GM18951 (cell line): ENCODE data around the gene MINAR2.

ENCODE experiments used
- POLR2A ChIP-seq: IDR thresholded peaks from 4 replicates; pipeline ENCODE4 v1.6.1; 2011; ENCODE audit warnings: mild to moderate bottlenecking; ENCODE audit not compliant: insufficient read length, insufficient read depth; ENCODE audit errors: extremely low read depth
- in situ Hi-C: fragments of 300-500 bp; cut with MboI; formaldehyde crosslinking; loops from one replicate; pipeline ENCODE4 v1.12.0; 2022; ENCODE audit warnings: low sequenced_read_pairs, mixed read lengths, inconsistent platforms; ENCODE audit not compliant: unreplicated experiment

The MINAR2 gene

DNA sequence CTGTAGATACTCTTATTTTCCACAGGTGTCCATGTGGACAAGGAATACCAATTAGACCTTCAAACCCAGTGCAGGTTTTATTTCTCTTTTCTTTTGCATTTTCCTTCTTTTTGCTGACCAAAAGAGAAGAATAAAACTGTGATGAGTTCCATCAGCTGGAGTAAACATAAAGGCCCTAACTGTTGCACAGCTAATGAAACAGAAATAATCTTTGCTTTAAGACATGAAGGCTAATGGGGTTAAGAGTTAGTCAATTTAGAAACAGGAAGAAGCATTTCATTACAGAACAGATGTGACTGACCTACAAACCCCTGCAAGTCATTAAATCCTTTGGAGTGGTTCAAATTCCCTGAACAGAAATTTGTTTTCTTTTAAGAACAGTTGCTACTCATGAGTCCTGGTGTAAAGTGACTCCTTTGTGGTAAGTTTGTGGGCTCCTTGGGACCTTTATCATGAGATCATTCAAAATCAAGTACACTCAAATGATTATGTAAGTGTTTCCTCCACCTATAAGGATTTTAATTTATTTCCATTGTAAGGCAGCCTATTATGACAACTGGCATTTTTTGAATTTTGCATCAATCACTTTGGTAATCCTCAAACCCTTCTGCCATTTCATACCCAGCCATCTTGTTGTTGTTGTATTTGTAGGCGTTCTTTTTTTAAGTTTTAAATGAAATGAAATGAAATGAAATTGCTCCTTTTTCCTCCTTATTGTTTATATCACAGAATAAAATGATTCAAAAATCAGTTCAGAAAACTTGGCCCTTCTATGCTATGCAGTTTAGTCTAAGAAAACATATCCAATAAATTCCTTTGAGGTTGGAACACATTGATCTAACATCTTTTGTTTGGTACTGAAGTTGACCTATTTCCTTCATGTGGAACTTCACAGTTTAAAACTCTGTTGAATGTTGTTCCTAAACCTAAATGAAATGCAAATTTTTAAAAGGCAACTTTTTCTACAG, 1.3 kb downstream of the MINAR2 start:
- in situ Hi-C loops, result no loop called here
- no peak for TF ChIP-seq POLR2A

DNA sequence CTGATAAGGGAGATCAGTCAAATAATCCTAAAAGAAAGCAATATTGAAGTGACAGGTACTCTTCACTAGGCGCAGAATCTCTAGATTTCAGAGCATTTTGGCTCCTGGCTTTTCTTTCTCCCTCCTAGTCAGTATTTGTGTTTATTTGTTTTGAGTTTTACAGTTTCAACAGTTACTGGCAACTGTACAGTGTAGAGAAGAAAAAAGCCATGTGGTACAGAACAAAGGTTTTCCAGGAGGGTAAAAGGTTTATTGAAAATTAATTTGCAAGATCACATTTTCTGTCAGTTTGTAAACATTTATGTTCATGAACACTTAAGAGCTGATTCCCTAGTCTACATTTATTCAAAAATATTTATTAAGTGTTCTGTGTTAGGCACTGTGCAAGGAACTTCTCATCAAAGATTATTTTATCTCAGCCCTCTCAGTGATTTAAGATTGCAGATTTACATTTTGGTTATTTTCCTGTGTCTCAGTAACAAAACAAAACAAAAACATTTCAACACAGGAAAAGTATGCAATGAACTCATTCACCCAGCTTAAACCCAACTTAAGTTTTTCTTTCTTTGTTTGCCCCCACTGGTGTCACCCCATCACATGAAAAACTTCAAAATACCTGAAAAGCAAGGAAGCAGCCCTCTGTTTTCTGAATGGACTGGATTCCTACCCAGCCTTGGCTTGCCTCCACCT, 12.9 kb downstream of the MINAR2 start:
- TF ChIP-seq POLR2A, result no peak
- in situ Hi-C loops, result loop anchor here (25.0 kb wide), 1 partner anchor 848 kb away; no protein-coding TSS in a partner anchor

DNA sequence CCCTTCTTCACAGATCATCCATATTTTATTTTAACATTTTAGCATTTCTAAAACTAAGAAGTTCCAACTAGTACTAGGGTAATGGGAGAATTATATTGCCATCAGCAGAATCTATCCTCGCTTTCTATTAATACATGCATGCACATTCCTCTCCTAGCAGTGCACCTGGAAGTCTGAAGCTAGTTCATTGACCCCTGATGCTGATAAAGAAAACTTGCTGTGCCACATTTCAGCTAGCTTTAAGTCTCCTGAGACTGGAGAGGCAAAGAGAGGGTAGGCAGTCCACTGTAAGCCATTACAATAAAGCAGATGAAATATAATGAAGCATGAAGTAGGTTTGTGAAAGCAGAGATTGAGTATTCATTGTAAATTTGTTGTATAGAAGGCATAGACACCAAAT, 15.8 kb downstream of the MINAR2 start:
- in situ Hi-C loops, result loop anchor here (25.0 kb wide), 1 partner anchor 851 kb away; no protein-coding TSS in a partner anchor

DNA sequence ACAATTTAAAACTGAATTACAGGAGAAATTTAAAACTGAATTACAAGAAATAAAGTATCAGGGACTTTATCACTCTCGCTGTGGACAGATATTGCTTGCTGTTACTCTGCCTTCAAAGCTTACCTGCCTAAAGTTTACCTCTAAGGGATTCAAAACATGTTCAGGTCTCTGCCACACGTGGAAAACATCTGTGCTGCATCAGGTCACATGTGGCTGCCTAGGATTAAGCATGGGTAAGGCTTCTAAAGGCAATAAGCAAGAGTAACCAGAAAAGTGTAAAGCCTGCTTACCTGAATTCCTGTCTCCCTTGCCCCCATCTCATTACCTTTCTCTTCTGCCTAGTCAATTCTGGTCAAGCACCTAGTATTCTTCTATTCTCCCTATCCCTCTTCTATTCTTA, 18.9 kb downstream of the MINAR2 start:
- in situ Hi-C loops, result loop anchor here (25.0 kb wide), 1 partner anchor 854 kb away; no protein-coding TSS in a partner anchor
- TF ChIP-seq POLR2A, result no peak

More for the DNA sequence above, 15.8 kb downstream of the MINAR2 start:
- TF ChIP-seq POLR2A, result no peak

DNA sequence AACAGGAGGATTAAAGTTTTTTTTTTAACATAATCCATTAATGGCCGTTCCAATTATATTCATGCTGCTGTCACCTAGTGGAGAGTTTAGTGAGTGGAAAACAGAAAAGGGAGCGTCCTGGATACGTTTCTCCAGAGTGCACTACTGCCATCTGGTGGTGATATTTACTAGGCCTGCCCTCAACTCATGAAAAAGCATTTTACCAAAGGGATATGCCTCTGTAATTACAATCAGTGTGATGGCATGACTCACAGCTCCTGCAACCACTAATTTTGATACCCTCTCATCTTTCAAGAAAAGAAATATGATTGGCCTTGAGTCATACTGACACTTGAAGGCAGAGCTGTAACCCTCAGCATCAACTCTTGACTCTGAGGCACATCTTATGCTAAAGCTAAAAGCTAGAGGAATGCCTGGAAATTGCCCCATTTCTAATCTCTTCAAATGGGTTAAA, 20.1 kb downstream of the MINAR2 start:
- in situ Hi-C loops, result loop anchor here (25.0 kb wide), 1 partner anchor 856 kb away; no protein-coding TSS in a partner anchor
- TF ChIP-seq POLR2A, result no peak

DNA sequence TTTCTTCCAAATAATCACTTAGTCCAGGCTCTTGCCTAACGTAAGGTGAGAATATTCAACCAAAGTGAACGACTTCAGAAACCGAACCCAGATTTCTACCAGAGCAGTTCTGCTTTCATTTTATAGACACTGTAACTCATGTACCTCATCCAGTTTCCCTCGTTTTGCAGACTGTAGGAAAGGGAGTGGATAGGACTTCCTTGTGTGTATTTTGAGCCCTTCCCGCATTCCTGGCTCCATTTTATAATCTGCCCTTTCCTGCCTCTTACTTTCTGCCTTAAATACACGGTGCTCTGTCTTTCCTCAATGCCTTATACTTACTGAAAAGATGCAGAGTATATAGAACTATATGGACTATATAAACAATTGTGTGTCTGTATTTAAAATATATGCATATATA, 20.8 kb downstream of the MINAR2 start:
- TF ChIP-seq POLR2A, result no peak
- in situ Hi-C loops, result loop anchor here (25.0 kb wide), 1 partner anchor 856 kb away; no protein-coding TSS in a partner anchor

DNA sequence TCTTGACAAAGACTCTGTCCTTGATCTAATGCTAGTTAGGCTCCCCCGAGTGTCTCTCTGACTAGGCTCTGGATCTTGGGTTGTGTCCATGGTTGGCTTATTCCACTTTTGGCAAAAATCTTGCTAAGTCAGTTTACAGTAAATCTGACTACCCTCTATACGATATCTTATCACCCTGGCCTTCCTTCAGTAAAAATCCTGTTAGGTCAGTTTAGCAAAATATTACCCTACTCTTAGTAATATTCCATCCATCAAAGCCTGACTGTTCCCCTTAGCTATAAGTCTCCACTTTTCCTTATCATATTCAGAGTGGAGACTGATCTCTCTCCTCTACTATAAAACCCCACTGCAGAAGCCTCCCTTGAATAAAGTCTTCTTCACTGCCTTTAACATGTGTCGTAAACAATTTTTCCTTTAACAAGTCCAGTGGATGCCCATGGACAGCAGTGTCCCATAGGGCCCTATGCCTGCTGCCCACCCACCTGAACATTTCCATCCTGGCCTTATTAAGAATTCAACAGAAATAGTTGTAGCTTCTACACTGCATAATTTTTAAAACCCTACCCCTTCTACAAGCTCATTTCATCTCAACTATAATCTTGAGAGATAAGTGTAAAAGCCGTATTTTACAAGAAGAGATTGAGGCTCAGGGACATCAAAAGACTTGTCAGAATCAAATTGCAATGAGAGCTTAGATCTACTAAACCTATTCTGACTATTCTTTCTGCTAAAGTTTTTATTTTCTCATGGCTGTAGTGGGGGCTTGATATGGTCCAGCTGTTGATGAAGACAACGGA, 22.3 kb downstream of the MINAR2 start:
- no peak for TF ChIP-seq POLR2A
- in situ Hi-C loops, result loop anchor here (10.0 to 25.0 kb wide), 2 partner anchors 858 to 1335 kb away; no protein-coding TSS in a partner anchor

DNA sequence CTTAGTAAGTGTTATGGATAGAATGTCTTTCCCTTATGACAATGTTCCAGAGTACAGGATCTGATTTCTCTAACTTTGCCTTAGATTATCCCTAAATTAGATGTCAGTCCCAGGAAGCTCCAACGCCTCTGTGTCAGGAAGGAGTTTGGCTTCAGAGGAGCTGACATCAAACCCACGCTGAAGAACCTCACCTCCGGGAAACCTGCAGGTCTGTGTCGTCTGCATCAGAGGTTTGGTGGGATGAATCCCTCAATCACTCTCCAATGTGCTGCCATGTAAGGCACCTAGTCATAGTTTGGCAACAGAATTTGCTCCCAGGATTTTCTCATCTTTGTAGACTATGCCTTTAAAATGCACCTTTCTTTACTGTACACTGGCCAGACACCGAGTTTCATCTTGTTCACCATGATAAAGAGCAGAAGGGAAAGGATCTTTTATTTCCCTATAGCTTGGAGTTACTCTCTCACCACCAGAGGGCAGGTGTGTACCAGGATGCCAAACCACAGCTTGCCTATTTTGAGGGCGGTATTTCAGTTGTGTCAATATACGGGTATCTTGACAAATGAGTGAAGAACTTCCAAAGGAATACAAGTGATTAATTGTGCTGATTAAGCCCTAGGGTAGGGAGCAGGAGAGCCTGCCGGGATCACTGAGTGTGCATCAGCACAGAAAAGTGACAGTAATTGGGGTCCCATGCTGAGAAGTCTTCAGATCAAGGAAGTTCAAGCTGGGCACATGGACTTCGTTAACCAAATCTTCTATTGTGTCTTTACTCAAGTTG, 23.4 kb downstream of the MINAR2 start:
- TF ChIP-seq POLR2A, result no peak
- in situ Hi-C loops, result loop anchor here (10.0 to 25.0 kb wide), 2 partner anchors 859 to 1334 kb away; no protein-coding TSS in a partner anchor

DNA sequence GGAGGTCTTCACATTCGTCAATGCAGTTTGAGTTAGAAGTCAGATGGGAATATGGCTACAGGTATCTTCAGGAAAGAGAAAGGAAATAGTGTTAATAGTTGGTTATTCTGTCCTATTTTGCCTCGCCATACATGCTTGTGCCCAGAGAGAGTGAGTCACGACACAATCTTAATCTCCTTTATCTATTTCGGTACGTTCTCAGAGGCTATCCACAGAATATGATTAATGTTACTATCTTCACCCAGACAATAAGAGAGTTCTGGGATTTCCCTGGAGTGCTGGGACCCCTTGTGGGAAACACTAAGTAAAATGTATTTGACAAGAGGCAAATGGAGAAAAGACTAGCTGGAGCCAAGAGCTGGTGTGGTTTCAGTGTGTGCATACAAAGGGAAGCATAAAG, 25.5 kb downstream of the MINAR2 start:
- in situ Hi-C loops, result loop anchor here (10.0 to 25.0 kb wide), 2 partner anchors 861 to 1331 kb away; no protein-coding TSS in a partner anchor
- TF ChIP-seq POLR2A, result no peak

DNA sequence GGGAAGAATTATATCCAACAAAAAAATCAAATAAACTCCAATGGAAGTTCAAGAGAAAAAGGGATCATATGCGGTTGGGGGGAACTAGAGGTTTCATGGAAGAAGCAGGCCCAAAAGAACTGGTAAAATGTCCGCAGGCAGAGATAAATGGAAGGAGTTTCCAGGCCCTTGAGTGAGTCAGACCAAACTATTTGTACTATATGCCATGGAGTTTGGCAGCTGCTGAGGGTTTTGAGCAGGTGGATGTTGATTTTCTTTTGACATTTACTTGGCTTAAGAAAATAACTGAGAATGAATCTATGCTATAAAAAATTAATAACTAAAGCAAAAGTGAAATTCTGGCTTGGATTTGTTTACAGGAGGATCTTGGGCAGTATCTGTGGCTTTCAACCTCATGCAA, 33.7 kb downstream of the MINAR2 start:
- in situ Hi-C loops, result no loop called here
- no peak for TF ChIP-seq POLR2A

DNA sequence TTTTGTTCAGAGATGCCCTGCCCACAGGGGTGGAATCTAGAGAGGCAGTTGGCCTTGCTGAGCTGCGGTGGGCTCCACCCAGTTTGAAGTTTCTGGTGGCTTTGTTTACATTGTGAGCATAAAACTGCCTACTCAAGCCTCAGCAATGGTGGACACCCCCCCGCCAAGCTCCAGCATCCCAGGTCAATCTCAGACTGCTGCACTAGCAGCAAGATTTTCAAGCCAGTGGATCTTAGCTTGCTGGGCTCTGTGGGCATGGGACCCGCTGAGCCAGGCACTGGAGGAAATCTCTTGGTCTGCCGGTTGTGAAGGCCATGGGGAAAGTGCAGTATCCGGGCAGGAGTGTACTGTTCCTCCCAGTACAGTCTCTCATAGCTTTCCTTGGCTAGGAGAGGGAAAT, 55.5 kb downstream of the MINAR2 start:
- in situ Hi-C loops, result no loop called here
- no peak for TF ChIP-seq POLR2A

DNA sequence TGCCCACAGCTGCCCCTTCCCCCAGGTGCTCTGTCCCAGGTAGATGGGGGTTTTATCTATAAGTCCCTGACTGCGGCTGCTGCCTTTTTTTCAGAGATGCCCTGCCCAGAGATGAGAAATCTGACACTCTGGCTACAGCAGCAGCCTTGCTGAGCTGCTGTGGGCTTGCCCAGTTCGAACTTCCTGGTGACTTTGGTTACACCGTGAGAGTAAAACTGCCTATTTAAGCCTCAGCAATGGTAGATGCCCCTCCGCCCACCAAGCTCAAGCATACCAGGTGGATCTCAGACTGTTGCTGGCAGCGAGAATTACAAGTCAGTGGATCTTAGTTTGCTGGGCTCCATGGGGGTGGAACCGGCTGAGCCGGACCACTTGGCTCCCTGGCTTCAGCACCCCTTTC, 56.8 kb downstream of the MINAR2 start:
- in situ Hi-C loops, result no loop called here

More for the DNA sequence above, 56.8 kb downstream of the MINAR2 start:
- TF ChIP-seq POLR2A, result no peak
